Mucosa of rectum (tissue), 2 donors: Measurements from ENCODE around the gene PLEKHA6.
"Not testable (repeated sequence)": the region's sequence is repeated elsewhere in the genome, so short reads cannot be mapped to it uniquely, and the experiment has no call there.

Source experiments
- H3K27ac ChIP-seq, 2 donors: one replicate each; pipeline ENCODE4 v1.7.0; 2013; ENCODE audit warnings: inconsistent platforms in 2 of 2, low read depth in 2 of 2, low read length in 2 of 2
- H3K27me3 ChIP-seq, 2 donors: one replicate each; pipeline ENCODE4 v1.7.0; 2013; ENCODE audit warnings: low read length in 2 of 2; ENCODE audit not compliant: control insufficient read depth in 2 of 2, insufficient read depth in 2 of 2
- H3K36me3 ChIP-seq, 2 donors: one replicate each; pipeline ENCODE4 v1.7.0; 2013; ENCODE audit warnings: low read length in 2 of 2; ENCODE audit not compliant: control insufficient read depth in 2 of 2, insufficient read depth in 2 of 2
- H3K4me1 ChIP-seq, 2 donors: one replicate each; pipeline ENCODE4 v1.7.0; 2013; ENCODE audit warnings: low read length in 2 of 2, mild to moderate bottlenecking in 1 of 2; ENCODE audit not compliant: control insufficient read depth in 2 of 2, insufficient read depth in 2 of 2
- H3K4me3 ChIP-seq, 2 donors: one replicate each; pipeline ENCODE4 v1.7.0; 2013; ENCODE audit warnings: low read length in 2 of 2
- H3K9ac ChIP-seq, 2 donors: one replicate each; pipeline ENCODE4 v1.7.0; 2013; ENCODE audit warnings: low read length in 2 of 2, low read depth in 1 of 2, mild to moderate bottlenecking in 1 of 2
- H3K9me3 ChIP-seq, 2 donors: one replicate each; pipeline ENCODE4 v1.7.0; 2013; ENCODE audit warnings: low read length in 2 of 2; ENCODE audit not compliant: control insufficient read depth in 2 of 2
- donor health status: healthy.
- donor health status: Normal muscosa, but diverticular disease.

The PLEKHA6 gene

GRCh38 chr1:204331275-204331674 is 28.5 kb downstream of the PLEKHA6 start:
- Histone ChIP-seq H3K4me3 (peak overlapping the region; percentile 76 to 80), H3K27ac (peak overlapping the region; percentile 95), H3K27me3 (no peaks in the 10 kb centered on the region), H3K36me3 (peaks cover 3 to 9% of the 10 kb centered on the region in 2 donors), H3K9me3 (no peaks in the 10 kb centered on the region), H3K4me1 (peaks cover 44 to 51% of the 10 kb centered on the region in 2 donors), H3K9ac (peak overlapping the region; percentile 82 to 90)

DNA sequence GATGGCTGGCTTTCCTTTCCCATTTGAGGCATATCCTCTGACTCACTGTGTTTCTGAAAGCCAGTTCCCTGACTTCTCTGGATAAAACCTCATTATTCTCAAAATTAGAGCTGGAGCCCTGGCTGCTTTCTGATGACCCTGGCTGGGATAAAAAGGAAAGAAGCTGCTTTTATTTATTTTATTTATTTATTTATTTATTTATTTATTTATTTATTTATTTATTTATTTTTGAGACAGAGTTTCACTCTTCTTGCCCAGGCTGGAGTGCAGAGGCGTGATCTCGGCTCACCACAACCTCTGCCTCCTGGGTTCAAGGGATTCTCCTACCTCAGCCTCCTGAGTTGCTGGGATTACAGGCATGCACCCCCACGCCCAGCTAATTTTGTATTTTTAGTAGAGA is 31.9 kb downstream of the PLEKHA6 start:
- H3K4me1 ChIP-seq: peaks cover 21 to 22% of the 10 kb centered on the region in 2 donors
- not testable (repeated sequence) for H3K9ac ChIP-seq, H3K9me3 ChIP-seq, H3K27me3 ChIP-seq, H3K4me3 ChIP-seq, H3K27ac ChIP-seq, H3K36me3 ChIP-seq

DNA sequence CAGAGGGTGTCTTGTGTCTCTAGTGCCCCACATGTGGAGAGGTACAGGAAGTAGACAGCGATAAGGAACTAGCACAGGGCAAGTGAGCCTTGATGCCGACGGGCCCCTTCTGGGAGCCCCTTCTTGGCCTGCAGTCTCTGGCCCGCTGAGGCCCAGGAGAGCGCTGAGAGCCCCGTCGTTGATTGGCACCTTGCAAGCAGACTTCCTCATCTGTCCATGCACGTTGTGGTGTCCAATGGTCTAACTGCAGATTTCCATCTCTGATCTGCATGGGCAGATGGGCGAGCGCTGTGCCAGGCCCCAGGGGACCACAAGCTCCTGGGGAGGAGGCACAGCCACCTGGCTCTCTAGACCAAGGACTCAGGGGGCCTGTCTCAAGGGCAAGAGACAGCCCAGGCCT is 32.4 kb downstream of the PLEKHA6 start:
- Histone ChIP-seq H3K27me3 (no peaks in the 10 kb centered on the region), H3K9me3 (no peaks in the 10 kb centered on the region), H3K4me1 (peaks cover 16 to 22% of the 10 kb centered on the region in 2 donors), H3K27ac (no peak overlapping the region), H3K36me3 (peaks cover 3 to 9% of the 10 kb centered on the region in 2 donors), H3K4me3 (no peak overlapping the region), H3K9ac (no peak overlapping the region)

GRCh38 chr1:204326771-204327300 is 32.9 kb downstream of the PLEKHA6 start:
- no peaks in the 10 kb centered on the region for H3K9me3 ChIP-seq
- peaks cover 12 to 17% of the 10 kb centered on the region in 2 donors for H3K4me1 ChIP-seq
- H3K36me3 ChIP-seq: peaks cover 3 to 9% of the 10 kb centered on the region in 2 donors
- H3K4me3 ChIP-seq: no peak overlapping the region
- no peak overlapping the region for H3K9ac ChIP-seq
- H3K27me3 ChIP-seq: no peaks in the 10 kb centered on the region
- H3K27ac ChIP-seq: no peak overlapping the region

- no peaks in the 10 kb centered on the region for H3K27me3 ChIP-seq
- H3K9ac ChIP-seq: no peak overlapping the region
- no peak overlapping the region for H3K4me3 ChIP-seq
- H3K27ac ChIP-seq: no peak overlapping the region
- no peaks in the 10 kb centered on the region for H3K9me3 ChIP-seq
- H3K4me1 ChIP-seq: peaks cover 12 to 17% of the 10 kb centered on the region in 2 donors
- H3K36me3 ChIP-seq: peaks cover 3 to 9% of the 10 kb centered on the region in 2 donors
These were observed 33.8 kb downstream of the PLEKHA6 start for GRCh38 chr1:204325944-204326343.

- H3K9me3 ChIP-seq: no peaks in the 10 kb centered on the region
- no peaks in the 10 kb centered on the region for H3K27me3 ChIP-seq
- no peak overlapping the region for H3K27ac ChIP-seq
- no peak overlapping the region for H3K9ac ChIP-seq
- peaks cover 3 to 5% of the 10 kb centered on the region in 2 donors for H3K36me3 ChIP-seq
- no peak overlapping the region for H3K4me3 ChIP-seq
- peaks cover 21 to 25% of the 10 kb centered on the region in 2 donors for H3K4me1 ChIP-seq
These were observed 35.8 kb downstream of the PLEKHA6 start for GRCh38 chr1:204323887-204324286.

DNA sequence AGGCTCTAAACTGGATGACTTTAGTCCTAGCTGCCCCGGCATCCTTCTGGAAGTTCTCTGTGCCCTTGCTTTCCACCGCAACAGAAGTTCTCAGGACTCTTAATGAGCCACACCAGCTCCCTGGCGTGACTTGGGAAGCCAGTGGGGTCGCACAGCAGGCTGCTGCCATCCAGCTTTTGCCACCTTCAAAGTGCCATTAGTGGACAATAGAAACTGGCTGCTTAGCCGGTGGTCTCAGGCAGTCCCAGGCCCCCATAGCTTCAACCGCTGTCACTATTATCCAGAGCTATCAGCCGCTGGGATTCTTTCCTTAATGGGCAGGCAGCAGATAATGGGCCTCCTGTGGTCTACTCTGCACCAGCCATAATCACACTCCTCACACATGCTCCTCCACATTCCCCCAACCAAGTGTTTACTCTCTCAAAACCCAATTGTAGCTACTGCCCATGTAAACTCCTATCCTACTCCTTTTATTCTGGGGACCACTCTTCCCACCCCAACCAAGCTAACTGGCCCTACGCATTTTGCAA is 37.3 kb downstream of the PLEKHA6 start:
- Histone ChIP-seq H3K9me3 (no peaks in the 10 kb centered on the region), H3K36me3 (peaks cover 4 to 5% of the 10 kb centered on the region in 2 donors), H3K27me3 (no peaks in the 10 kb centered on the region), H3K9ac (no peak overlapping the region), H3K27ac (no peak overlapping the region), H3K4me1 (peaks cover 19 to 27% of the 10 kb centered on the region in 2 donors), H3K4me3 (no peak overlapping the region)

DNA sequence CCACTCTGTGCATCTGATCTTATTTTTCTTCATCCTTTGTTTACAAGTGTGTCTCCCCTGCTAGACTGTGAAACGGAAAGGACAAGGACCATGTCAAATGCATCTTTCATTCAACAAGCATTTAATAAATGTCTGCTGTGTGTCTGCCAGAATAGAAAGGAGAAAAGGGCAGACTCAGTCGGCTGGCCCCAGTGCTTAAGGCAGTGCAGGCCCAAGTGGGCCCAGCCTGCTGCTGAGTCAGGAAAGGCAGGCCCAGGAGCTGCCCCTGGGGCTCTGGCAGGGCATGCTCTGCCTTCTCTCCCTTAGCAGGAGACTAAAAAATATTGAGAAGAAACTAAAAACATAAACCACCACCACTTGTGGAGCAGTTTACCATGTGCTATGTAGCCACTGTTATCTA is 38.1 kb downstream of the PLEKHA6 start:
- Histone ChIP-seq H3K9ac (no peak overlapping the region), H3K36me3 (peaks cover 2% of the 10 kb centered on the region in 2 donors), H3K4me3 (no peak overlapping the region), H3K4me1 (peaks cover 11 to 22% of the 10 kb centered on the region in 2 donors), H3K27ac (no peak overlapping the region), H3K27me3 (no peaks in the 10 kb centered on the region), H3K9me3 (no peaks in the 10 kb centered on the region)

DNA sequence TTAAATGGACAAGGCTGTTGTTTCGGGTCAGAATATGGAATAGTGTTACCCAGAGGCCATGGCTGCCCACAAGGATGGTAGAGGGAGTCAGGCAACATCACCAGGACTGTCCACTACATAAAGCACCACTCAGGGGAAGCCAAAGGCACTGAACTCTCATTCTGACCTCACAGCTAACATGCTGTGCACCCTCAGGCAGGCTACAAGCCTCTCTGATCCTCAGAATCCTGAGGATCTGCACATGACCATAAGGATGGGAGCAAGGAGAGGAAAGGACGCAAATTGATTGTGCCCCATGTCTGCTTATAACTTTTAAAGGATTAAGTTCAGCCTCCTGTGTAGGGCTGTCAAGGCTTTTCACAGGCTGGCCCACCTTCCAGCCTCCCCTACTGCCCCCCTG is 38.7 kb downstream of the PLEKHA6 start:
- Histone ChIP-seq H3K36me3 (peaks cover 2 to 7% of the 10 kb centered on the region in 2 donors), H3K4me3 (no peak overlapping the region), H3K9me3 (no peaks in the 10 kb centered on the region), H3K27ac (no peak overlapping the region), H3K4me1 (peaks cover 10 to 22% of the 10 kb centered on the region in 2 donors), H3K27me3 (no peaks in the 10 kb centered on the region), H3K9ac (no peak overlapping the region)

- Histone ChIP-seq H3K4me3 (no peak overlapping the region), H3K27me3 (no peaks in the 10 kb centered on the region), H3K4me1 (peaks cover 10 to 22% of the 10 kb centered on the region in 2 donors), H3K27ac (peak overlapping the region; percentile 65 to 74), H3K36me3 (peaks cover 2 to 7% of the 10 kb centered on the region in 2 donors), H3K9me3 (no peaks in the 10 kb centered on the region), H3K9ac (no peak overlapping the region)
These were observed 39.3 kb downstream of the PLEKHA6 start for GRCh38 chr1:204320382-204320804.
